Astrocyte (in vitro differentiated cells and primary cell): ENCODE results near the gene EHD4. TPM values are rescaled to one million over a fixed set of nuclear protein-coding genes. Genes with fewer than 3 reads are reported as not detected.

Source experiments
- DNase-seq: peaks from one replicate; pipeline ENCODE4 v3.0.0-alpha.2; 2010; ENCODE audit warnings: low read depth
- FAIRE-seq: peaks from 2 replicates; lab custom pipeline; 2011; peaks lifted over from hg19 to GRCh38; lab: Jason Lieb, UNC
- H2AFZ ChIP-seq: 2 replicates; pipeline ENCODE4 v1.6.0; 2012; ENCODE audit warnings: low read depth, low read length, inconsistent platforms
- H3K27ac ChIP-seq: 2 replicates; pipeline ENCODE4 v1.5.1; 2011; ENCODE audit warnings: low read depth, low read length, inconsistent platforms
- H3K27me3 ChIP-seq: 2 replicates; pipeline ENCODE4 v1.6.0; 2011; ENCODE audit warnings: low read length, inconsistent platforms; ENCODE audit not compliant: insufficient read depth
- H3K36me3 ChIP-seq: 2 replicates; pipeline ENCODE4 v1.5.1; 2011; ENCODE audit warnings: low read length, inconsistent platforms; ENCODE audit not compliant: insufficient read depth
- H3K4me1 ChIP-seq: 2 replicates; pipeline ENCODE4 v1.5.1; 2011; ENCODE audit warnings: low read length, inconsistent platforms; ENCODE audit not compliant: insufficient read depth
- H3K4me2 ChIP-seq: 2 replicates; pipeline ENCODE4 v1.6.0; 2012; ENCODE audit warnings: low read length, inconsistent platforms
- H3K4me3 ChIP-seq: 2 replicates; pipeline ENCODE4 v1.5.1; 2011; ENCODE audit warnings: low read depth, mild to moderate bottlenecking, low read length, inconsistent platforms; ENCODE audit not compliant: insufficient read depth
- H3K79me2 ChIP-seq: 2 replicates; pipeline ENCODE4 v1.6.0; 2012; ENCODE audit warnings: mild to moderate bottlenecking, low read length, inconsistent platforms; ENCODE audit not compliant: insufficient read depth
- H3K9ac ChIP-seq: 2 replicates; pipeline ENCODE4 v1.6.0; 2012; ENCODE audit warnings: mild to moderate bottlenecking, low read length, inconsistent platforms
- H3K9me3 ChIP-seq: 2 replicates; pipeline ENCODE4 v1.5.1; 2012; ENCODE audit warnings: low read depth, mild to moderate bottlenecking, low read length, inconsistent platforms; ENCODE audit not compliant: insufficient read depth
- H4K20me1 ChIP-seq: 2 replicates; pipeline ENCODE4 v1.6.0; 2012; ENCODE audit warnings: low read length, inconsistent platforms; ENCODE audit not compliant: insufficient read depth
- H3K27ac Mint-ChIP-seq: one replicate; pipeline ENCODE4 v1.8.0; 2021; ENCODE audit warnings: mild to moderate bottlenecking, mixed read lengths; ENCODE audit not compliant: unreplicated experiment
- H3K27me3 Mint-ChIP-seq: one replicate; pipeline ENCODE4 v1.8.0; 2021; ENCODE audit warnings: low read depth, mixed read lengths; ENCODE audit not compliant: unreplicated experiment
- H3K36me3 Mint-ChIP-seq: one replicate; pipeline ENCODE4 v1.8.0; 2021; ENCODE audit warnings: low read depth, mixed read lengths; ENCODE audit not compliant: unreplicated experiment
- H3K4me1 Mint-ChIP-seq: one replicate; pipeline ENCODE4 v1.8.0; 2021; ENCODE audit warnings: low read depth, mixed read lengths; ENCODE audit not compliant: unreplicated experiment
- H3K4me3 Mint-ChIP-seq: one replicate; pipeline ENCODE4 v1.8.0; 2021; ENCODE audit warnings: mild to moderate bottlenecking, moderate library complexity, mixed read lengths; ENCODE audit not compliant: unreplicated experiment
- H3K9me3 Mint-ChIP-seq: one replicate; pipeline ENCODE4 v1.8.0; 2021; ENCODE audit warnings: mild to moderate bottlenecking, mixed read lengths; ENCODE audit not compliant: unreplicated experiment
- EZH2 ChIP-seq: IDR thresholded peaks from 2 replicates; pipeline ENCODE4 v1.6.1; 2012; ENCODE audit warnings: mild to moderate bottlenecking, low read length, inconsistent platforms; ENCODE audit not compliant: insufficient read depth
- total RNA-seq: library from RNA; stranded (reverse); gene quantifications from 2 replicates; pipeline ENCODE4 v1.2.1, GENCODE V29; 2021
- TF ChIP-seq, protein P1 (sequence below): IDR thresholded peaks from 2 replicates; pipeline ENCODE4 v1.5.1; 2011; ENCODE audit warnings: low read depth, mild to moderate bottlenecking, inconsistent platforms, low read length, moderate library complexity; ENCODE audit not compliant: insufficient read depth

The EHD4 gene
- total RNA-seq, 1 donor from 2014 or later, result 46.4 TPM

DNA sequence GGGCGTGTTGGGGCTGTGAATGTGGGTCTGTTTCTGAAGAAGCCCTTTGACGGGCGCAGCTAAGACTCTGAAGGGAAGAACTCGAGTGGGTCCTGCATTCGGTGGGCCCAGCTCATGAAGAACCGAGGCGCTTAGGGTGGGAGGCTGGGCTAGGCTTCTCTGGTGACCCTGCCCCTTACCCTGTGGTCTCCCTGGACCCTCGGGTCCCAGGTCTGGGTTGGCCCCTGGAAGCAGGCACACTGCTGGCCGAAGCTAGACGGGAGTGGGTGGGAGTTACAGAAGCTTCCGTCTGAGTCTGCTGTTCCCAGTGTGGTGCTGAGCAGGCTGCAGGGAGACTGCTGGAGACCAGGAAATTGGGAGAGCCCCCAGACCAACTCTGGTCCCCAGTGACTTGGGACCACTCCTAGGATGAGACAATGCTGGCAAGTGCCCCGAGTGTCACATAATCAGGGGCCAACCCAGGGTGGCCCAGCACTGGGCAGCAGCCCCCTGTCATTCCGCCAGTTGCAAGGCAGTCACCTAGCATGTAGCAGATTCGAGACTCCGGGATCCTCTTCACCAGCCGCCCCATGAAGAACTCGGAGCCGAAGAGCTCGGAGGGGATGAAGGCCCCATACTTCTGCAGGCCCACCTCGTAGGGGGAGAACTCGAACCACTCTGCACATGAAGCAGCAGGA, 16.7 kb upstream of the EHD4 start:
- no peak for FAIRE-seq

GRCh38 chr15:41987925-41988275, 15.5 kb upstream of the EHD4 start:
- Mint-ChIP-seq H3K27ac (no peak overlapping the region), H3K9me3 (no peaks in the 10 kb centered on the region)
- no peaks in the 10 kb centered on the region for H3K9me3 ChIP-seq

More for the DNA sequence above, 16.7 kb upstream of the EHD4 start:
- Histone ChIP-seq H3K79me2 (no peaks in the 10 kb centered on the region), H2AFZ (peak overlapping the region; percentile 32), H3K4me3 (no peak overlapping the region), H3K36me3 (no peaks in the 10 kb centered on the region), H4K20me1 (no peaks in the 10 kb centered on the region), H3K4me2 (no peak overlapping the region), H3K9ac (no peak overlapping the region), H3K9me3 (no peaks in the 10 kb centered on the region), H3K4me1 (no peaks in the 10 kb centered on the region), H3K27me3 (peaks cover 8% of the 10 kb centered on the region), H3K27ac (no peak overlapping the region)
- peaks cover 43% of the 10 kb centered on the region for H3K27me3 Mint-ChIP-seq
- H3K9me3 Mint-ChIP-seq, result no peaks in the 10 kb centered on the region
- H3K36me3 Mint-ChIP-seq, result peaks cover 2% of the 10 kb centered on the region
- H3K4me1 Mint-ChIP-seq, result peaks cover 2% of the 10 kb centered on the region
- DNase-seq, result no peak
- TF ChIP-seq, protein P1, sequence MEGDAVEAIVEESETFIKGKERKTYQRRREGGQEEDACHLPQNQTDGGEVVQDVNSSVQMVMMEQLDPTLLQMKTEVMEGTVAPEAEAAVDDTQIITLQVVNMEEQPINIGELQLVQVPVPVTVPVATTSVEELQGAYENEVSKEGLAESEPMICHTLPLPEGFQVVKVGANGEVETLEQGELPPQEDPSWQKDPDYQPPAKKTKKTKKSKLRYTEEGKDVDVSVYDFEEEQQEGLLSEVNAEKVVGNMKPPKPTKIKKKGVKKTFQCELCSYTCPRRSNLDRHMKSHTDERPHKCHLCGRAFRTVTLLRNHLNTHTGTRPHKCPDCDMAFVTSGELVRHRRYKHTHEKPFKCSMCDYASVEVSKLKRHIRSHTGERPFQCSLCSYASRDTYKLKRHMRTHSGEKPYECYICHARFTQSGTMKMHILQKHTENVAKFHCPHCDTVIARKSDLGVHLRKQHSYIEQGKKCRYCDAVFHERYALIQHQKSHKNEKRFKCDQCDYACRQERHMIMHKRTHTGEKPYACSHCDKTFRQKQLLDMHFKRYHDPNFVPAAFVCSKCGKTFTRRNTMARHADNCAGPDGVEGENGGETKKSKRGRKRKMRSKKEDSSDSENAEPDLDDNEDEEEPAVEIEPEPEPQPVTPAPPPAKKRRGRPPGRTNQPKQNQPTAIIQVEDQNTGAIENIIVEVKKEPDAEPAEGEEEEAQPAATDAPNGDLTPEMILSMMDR, result no peak
- no peak for TF ChIP-seq EZH2
- H3K4me3 Mint-ChIP-seq, result no peak overlapping the region
- H3K27ac Mint-ChIP-seq, result no peak overlapping the region

More at GRCh38 chr15:41987925-41988275, 15.5 kb upstream of the EHD4 start:
- peaks cover 2% of the 10 kb centered on the region for H3K36me3 Mint-ChIP-seq
- Histone ChIP-seq H3K27me3 (peaks cover 8% of the 10 kb centered on the region), H4K20me1 (no peaks in the 10 kb centered on the region), H2AFZ (no peak overlapping the region), H3K27ac (no peak overlapping the region), H3K79me2 (no peaks in the 10 kb centered on the region), H3K4me1 (no peaks in the 10 kb centered on the region), H3K4me3 (no peak overlapping the region), H3K4me2 (no peak overlapping the region), H3K36me3 (no peaks in the 10 kb centered on the region), H3K9ac (no peak overlapping the region)
- peaks cover 45% of the 10 kb centered on the region for H3K27me3 Mint-ChIP-seq
- FAIRE-seq (no peak), DNase-seq (no peak)
- H3K4me1 Mint-ChIP-seq, result peaks cover 2% of the 10 kb centered on the region
- no peak overlapping the region for H3K4me3 Mint-ChIP-seq
- TF ChIP-seq, protein P1, result no peak
- no peak for TF ChIP-seq EZH2
